ENCODE data around the gene KIFAP3.

The KIFAP3 gene

DNA sequence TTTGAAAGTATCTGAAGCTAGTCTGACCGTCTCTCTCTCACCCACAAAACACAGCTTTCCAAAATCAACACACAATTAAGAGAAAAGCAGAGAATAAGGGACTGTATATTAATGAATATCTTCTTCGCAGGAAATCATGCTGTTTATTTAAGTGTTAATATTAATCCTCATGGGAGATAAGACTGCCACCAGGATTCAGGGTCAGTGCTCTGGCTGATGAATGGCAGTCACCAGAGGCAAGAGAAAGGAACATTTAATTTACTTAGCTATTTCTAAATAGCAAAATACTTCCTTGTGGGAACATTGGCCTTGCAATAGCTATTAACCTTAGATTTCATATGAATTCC, 183.0 kb downstream of the KIFAP3 start:
- Histone ChIP-seq H3K79me2 (ENCODE audit: insufficient read depth, low read length) (peaks cover 41% of the 10 kb centered on the region), H3K27me3 (ENCODE audit: low read length) (no peaks in the 10 kb centered on the region), H3K27ac (ENCODE audit: low read depth, low read length) (no peak overlapping the region), H3K4me3 (ENCODE audit: insufficient read depth, low read length, poor library complexity, severe bottlenecking) (no peak overlapping the region), H3K9me2 (replicated peaks; ENCODE audit: insufficient read depth, low read length) (no peaks in the 10 kb centered on the region), H3F3A (ENCODE audit: insufficient read depth) (no peaks in the 10 kb centered on the region), H3K9me3 (ENCODE audit: insufficient read depth, low read length) (no peaks in the 10 kb centered on the region), H3K36me3 (ENCODE audit: low read length) (peaks cover 18% of the 10 kb centered on the region; the same call in 1 of the 2 replicates), H4K20me1 (ENCODE audit: low read depth, low read length) (peaks cover 8% of the 10 kb centered on the region; the same call in 1 of the 2 replicates), H2AFZ (ENCODE audit: low read depth, low read length, severe bottlenecking) (no peak overlapping the region), H3K9ac (ENCODE audit: low read length) (no peak overlapping the region), H3K4me2 (ENCODE audit: low read depth, low read length, poor library complexity, severe bottlenecking) (peak overlapping the region; percentile 96)
- TF ChIP-seq CTCF (IDR thresholded peaks at IDR 0.05; ENCODE audit: insufficient read depth, low read length, poor library complexity, severe bottlenecking) (no peak), EZH2phosphoT487 (conservative IDR thresholded peaks at IDR 0.05; ENCODE audit: low read length) (no peak)

DNA sequence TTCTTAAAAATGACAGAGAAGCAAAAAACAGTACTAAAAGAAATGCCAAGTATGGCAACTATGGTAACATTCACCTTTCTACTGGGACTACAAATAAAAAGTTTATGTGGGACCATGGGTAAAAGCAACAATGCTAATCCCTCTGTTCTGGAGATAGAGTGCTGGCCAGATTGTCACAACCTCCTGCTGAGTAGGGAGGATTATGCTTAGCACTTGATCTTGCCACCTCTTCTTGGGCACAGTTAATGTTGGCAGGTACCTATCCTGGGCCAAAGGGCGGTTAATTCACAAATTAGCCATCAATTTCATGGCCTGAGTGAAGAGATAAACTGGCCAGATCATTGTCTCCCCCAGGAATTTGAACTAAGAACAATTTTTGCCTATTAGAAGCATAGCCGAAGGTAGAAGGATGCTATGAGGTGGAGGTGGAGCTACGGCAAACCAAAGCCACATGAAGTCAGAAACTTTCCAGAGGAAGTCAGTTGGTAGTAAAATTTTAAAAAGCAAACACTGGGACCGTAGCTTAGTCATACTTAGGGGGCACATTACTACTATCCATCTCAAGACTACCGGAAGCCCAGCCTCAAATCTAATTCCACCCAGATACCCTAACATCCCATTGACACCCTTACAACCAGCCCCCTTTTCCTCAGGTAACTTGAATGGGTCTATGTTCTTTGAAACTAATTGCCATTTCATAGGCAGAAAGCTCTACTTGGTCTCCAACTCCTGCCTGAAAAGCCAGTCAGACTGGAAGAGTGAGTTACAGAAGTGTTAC, 183.5 kb downstream of the KIFAP3 start:
- H3K27ac ChIP-seq (ENCODE audit: low read depth, low read length) = no peak overlapping the region
- H3K27me3 ChIP-seq (ENCODE audit: low read length) = no peaks in the 10 kb centered on the region
- peaks cover 19% of the 10 kb centered on the region; the same call in 1 of the 2 replicates for H3K36me3 ChIP-seq (ENCODE audit: low read length)
- H3K4me2 ChIP-seq (ENCODE audit: low read depth, low read length, poor library complexity, severe bottlenecking) = peak overlapping the region; percentile 96
- no peak overlapping the region for H3K4me3 ChIP-seq (ENCODE audit: insufficient read depth, low read length, poor library complexity, severe bottlenecking)
- no peak overlapping the region for H3K9ac ChIP-seq (ENCODE audit: low read length)
- no peaks in the 10 kb centered on the region for H3K9me2 ChIP-seq (replicated peaks; ENCODE audit: insufficient read depth, low read length)
- no peaks in the 10 kb centered on the region for H3K9me3 ChIP-seq (ENCODE audit: insufficient read depth, low read length)
- H2AFZ ChIP-seq (ENCODE audit: low read depth, low read length, severe bottlenecking) = no peak overlapping the region
- peaks cover 8% of the 10 kb centered on the region; the same call in 1 of the 2 replicates for H4K20me1 ChIP-seq (ENCODE audit: low read depth, low read length)
- TF ChIP-seq CTCF (IDR thresholded peaks at IDR 0.05; ENCODE audit: insufficient read depth, low read length, poor library complexity, severe bottlenecking) (no peak), EZH2phosphoT487 (conservative IDR thresholded peaks at IDR 0.05; ENCODE audit: low read length) (no peak)
- H3F3A ChIP-seq (ENCODE audit: insufficient read depth) = no peaks in the 10 kb centered on the region
- H3K79me2 ChIP-seq (ENCODE audit: insufficient read depth, low read length) = peaks cover 41% of the 10 kb centered on the region

DNA sequence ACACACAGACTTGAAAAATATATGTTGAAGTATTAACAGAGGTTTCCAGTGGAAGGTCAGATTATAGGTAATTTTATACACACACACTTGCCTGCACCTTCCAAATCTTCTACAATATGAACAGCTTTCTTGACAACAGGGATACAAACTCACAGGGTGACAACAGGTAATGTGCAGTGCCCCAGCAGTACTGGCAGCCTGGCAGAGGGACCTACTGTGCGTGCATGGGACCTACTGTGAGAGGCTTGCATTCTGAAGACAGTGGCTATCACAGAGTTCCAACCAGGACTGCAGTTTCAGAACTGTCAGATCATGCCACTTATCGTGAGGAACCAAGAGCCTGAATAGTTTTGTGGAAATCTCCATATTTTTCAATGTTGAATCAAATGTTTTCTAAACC, 184.6 kb downstream of the KIFAP3 start:
- Histone ChIP-seq H3K36me3 (ENCODE audit: low read length) (peaks cover 19% of the 10 kb centered on the region; the same call in 1 of the 2 replicates), H3K79me2 (ENCODE audit: insufficient read depth, low read length) (peaks cover 41% of the 10 kb centered on the region), H3K9ac (ENCODE audit: low read length) (no peak overlapping the region)

More for the DNA sequence above, 184.6 kb downstream of the KIFAP3 start:
- Histone ChIP-seq H3K9me2 (replicated peaks; ENCODE audit: insufficient read depth, low read length) (no peaks in the 10 kb centered on the region), H4K20me1 (ENCODE audit: low read depth, low read length) (peaks cover 8% of the 10 kb centered on the region; the same call in 1 of the 2 replicates), H3K4me3 (ENCODE audit: insufficient read depth, low read length, poor library complexity, severe bottlenecking) (no peak overlapping the region), H3K9me3 (ENCODE audit: insufficient read depth, low read length) (no peaks in the 10 kb centered on the region), H2AFZ (ENCODE audit: low read depth, low read length, severe bottlenecking) (no peak overlapping the region), H3K27ac (ENCODE audit: low read depth, low read length) (no peak overlapping the region), H3K4me2 (ENCODE audit: low read depth, low read length, poor library complexity, severe bottlenecking) (no peak overlapping the region), H3K27me3 (ENCODE audit: low read length) (no peaks in the 10 kb centered on the region), H3F3A (ENCODE audit: insufficient read depth) (no peaks in the 10 kb centered on the region)
- TF ChIP-seq EZH2phosphoT487 (conservative IDR thresholded peaks at IDR 0.05; ENCODE audit: low read length) = no peak
- no peak for TF ChIP-seq CTCF (IDR thresholded peaks at IDR 0.05; ENCODE audit: insufficient read depth, low read length, poor library complexity, severe bottlenecking)

Data from SU-DHL-6 (cell line).